ENCODE results near the gene STK33.

- TF ChIP-seq POLR2A (IDR thresholded peaks at IDR 0.05) (no peak), CTCF (IDR thresholded peaks at IDR 0.05) (no peak), POLR2AphosphoS5 (IDR thresholded peaks at IDR 0.05) (no peak)
These were observed 212.7 kb downstream of the STK33 start for GRCh38 chr11:8381343-8381742.

All from prostate gland (tissue), 2 donors.